SU-DHL-6 (cell line): ENCODE measurements around the gene TMEM184A.

Source experiments
- H2AFZ ChIP-seq: fragments of 200-600 bp; sonication (generic); 2 replicates; pipeline ENCODE4 v1.6.1; 2014; ENCODE audit warnings: low read depth, mild to moderate bottlenecking, moderate library complexity, mixed read lengths, antibody characterized with exemption, low read length; ENCODE audit not compliant: severe bottlenecking
- H3F3A ChIP-seq: fragments of 200-600 bp; shearing (Covaris generic); 2 replicates; pipeline ENCODE4 v1.6.0; 2016; ENCODE audit warnings: antibody characterized with exemption, mild to moderate bottlenecking; ENCODE audit not compliant: insufficient read depth
- H3K27ac ChIP-seq: fragments of 200-600 bp; sonication (generic); 2 replicates; pipeline ENCODE4 v1.5.1; 2016; ENCODE audit warnings: low read depth, mild to moderate bottlenecking, low read length, moderate library complexity, mixed read lengths
- H3K27me3 ChIP-seq: fragments of 200-600 bp; sonication (generic), shearing (Covaris generic); 2 replicates; pipeline ENCODE4 v1.6.0; 2014; ENCODE audit warnings: mild to moderate bottlenecking, low read length
- H3K36me3 ChIP-seq: fragments of 200-600 bp; sonication (generic); 2 replicates; pipeline ENCODE4 v1.6.1; 2014; ENCODE audit warnings: mild to moderate bottlenecking, low read length, mixed read lengths
- H3K4me2 ChIP-seq: fragments of 300-600, 200-600 bp; shearing (Covaris generic), sonication (generic); 2 replicates; pipeline ENCODE4 v1.6.0; 2014; ENCODE audit warnings: low read length, low read depth, mild to moderate bottlenecking; ENCODE audit not compliant: poor library complexity, severe bottlenecking
- H3K4me3 ChIP-seq: fragments of 200-600 bp; sonication (generic); 2 replicates; pipeline ENCODE4 v1.5.1; 2014; ENCODE audit warnings: antibody characterized with exemption, low read length, mild to moderate bottlenecking, mixed read lengths; ENCODE audit not compliant: insufficient read depth, poor library complexity, severe bottlenecking
- H3K79me2 ChIP-seq: fragments of 200-600 bp; sonication (generic); 2 replicates; pipeline ENCODE4 v1.6.1; 2014; ENCODE audit warnings: mild to moderate bottlenecking, low read length, moderate library complexity; ENCODE audit not compliant: insufficient read depth
- H3K9ac ChIP-seq: fragments of 200-600 bp; sonication (generic); 2 replicates; pipeline ENCODE4 v1.7.0; 2014; ENCODE audit warnings: mild to moderate bottlenecking, low read length
- H3K9me2 ChIP-seq: fragments of 200-600 bp; sonication (generic); replicated peaks from 2 replicates; pipeline ENCODE4 v1.6.1; 2014; ENCODE audit warnings: low read length; ENCODE audit not compliant: insufficient read depth
- H3K9me3 ChIP-seq: fragments of 200-600 bp; sonication (generic); 2 replicates; pipeline ENCODE4 v1.6.1; 2014; ENCODE audit warnings: low read length, mixed read lengths; ENCODE audit not compliant: insufficient read depth
- H4K20me1 ChIP-seq: fragments of 200-600 bp; sonication (generic); 2 replicates; pipeline ENCODE4 v1.6.1; 2014; ENCODE audit warnings: low read depth, mild to moderate bottlenecking, antibody characterized with exemption, low read length, moderate library complexity, mixed read lengths
- CTCF ChIP-seq: fragments of 200-600 bp; sonication (generic); IDR thresholded peaks from one replicate; pipeline ENCODE4 v1.5.1; 2017; ENCODE audit warnings: antibody characterized with exemption, mild to moderate bottlenecking, low read length, moderate library complexity; ENCODE audit not compliant: insufficient read depth, poor library complexity, severe bottlenecking
- EZH2phosphoT487 ChIP-seq: fragments of 200-600 bp; sonication (generic), shearing (Covaris generic); conservative IDR thresholded peaks from 2 replicates; pipeline ENCODE4 v1.6.1; 2018; ENCODE audit warnings: mild to moderate bottlenecking, antibody characterized with exemption, low read length, moderate library complexity, mixed read lengths

The TMEM184A gene

GRCh38 chr7:1503816-1504775, 51.9 kb downstream of the TMEM184A start, which contains the start of gene INTS1:
TSS of gene INTS1 (minus strand) at chr7:1504389. CDS start at chr7:1503960, 429 bp downstream.
- no peaks in the 10 kb centered on the region for H3K9me2 ChIP-seq
- H3K36me3 ChIP-seq = no peaks in the 10 kb centered on the region
- no peaks in the 10 kb centered on the region for H3K9me3 ChIP-seq
- H2AFZ ChIP-seq = peak within 1 kb of the TSS; percentile 90
- H3F3A ChIP-seq = peaks cover 5% of the 10 kb centered on the region; the same call in 1 of the 2 replicates
- peak within 1 kb of the TSS; percentile 85 for H3K4me2 ChIP-seq
- peak within 1 kb of the TSS; percentile 98 for H3K4me3 ChIP-seq
- no peaks in the 10 kb centered on the region for H3K27me3 ChIP-seq
- H4K20me1 ChIP-seq = no peaks in the 10 kb centered on the region
- H3K27ac ChIP-seq = no peak within 1 kb of the TSS
- peak within 1 kb of the TSS; percentile 90 for H3K9ac ChIP-seq
- no peak for TF ChIP-seq EZH2phosphoT487
- TF ChIP-seq CTCF = peak; percentile 94
- peaks cover 30% of the 10 kb centered on the region for H3K79me2 ChIP-seq

- Histone ChIP-seq H4K20me1 (no peaks in the 10 kb centered on the region), H2AFZ (no peak overlapping the region), H3F3A (peaks cover 4% of the 10 kb centered on the region; the same call in 1 of the 2 replicates), H3K27ac (no peak overlapping the region), H3K9me3 (no peaks in the 10 kb centered on the region), H3K27me3 (no peaks in the 10 kb centered on the region), H3K4me3 (peak overlapping the region; percentile 98), H3K36me3 (no peaks in the 10 kb centered on the region), H3K4me2 (peak overlapping the region; percentile 74), H3K9me2 (no peaks in the 10 kb centered on the region), H3K9ac (peak overlapping the region; percentile 90), H3K79me2 (peaks cover 30% of the 10 kb centered on the region)
- TF ChIP-seq EZH2phosphoT487 (no peak), CTCF (no peak)
These were observed 52.6 kb downstream of the TMEM184A start for GRCh38 chr7:1503390-1503789.

GRCh38 chr7:1502845-1503244, 53.2 kb downstream of the TMEM184A start:
- Histone ChIP-seq H3K27ac (no peak overlapping the region), H3K4me3 (peak overlapping the region; percentile 98), H3K27me3 (no peaks in the 10 kb centered on the region), H3K9me3 (no peaks in the 10 kb centered on the region), H3F3A (no peaks in the 10 kb centered on the region), H3K36me3 (no peaks in the 10 kb centered on the region), H3K9ac (peak overlapping the region; percentile 90), H4K20me1 (no peaks in the 10 kb centered on the region), H2AFZ (no peak overlapping the region), H3K79me2 (peaks cover 30% of the 10 kb centered on the region), H3K9me2 (no peaks in the 10 kb centered on the region), H3K4me2 (peak overlapping the region; percentile 74)
- TF ChIP-seq EZH2phosphoT487 = no peak
- TF ChIP-seq CTCF = no peak
